Stimulated activated CD4-positive, alpha-beta T cell treated with anti-CD3 and anti-CD28 coated beads, Interleukin-4, amount 100 ng/mL, for 24 hours (primary cell): ENCODE results near the gene PXDN.

Experiments used
- DNase-seq: peaks from one replicate; pipeline ENCODE4 v3.0.0-alpha.2; 2020

Gene PXDN

DNA sequence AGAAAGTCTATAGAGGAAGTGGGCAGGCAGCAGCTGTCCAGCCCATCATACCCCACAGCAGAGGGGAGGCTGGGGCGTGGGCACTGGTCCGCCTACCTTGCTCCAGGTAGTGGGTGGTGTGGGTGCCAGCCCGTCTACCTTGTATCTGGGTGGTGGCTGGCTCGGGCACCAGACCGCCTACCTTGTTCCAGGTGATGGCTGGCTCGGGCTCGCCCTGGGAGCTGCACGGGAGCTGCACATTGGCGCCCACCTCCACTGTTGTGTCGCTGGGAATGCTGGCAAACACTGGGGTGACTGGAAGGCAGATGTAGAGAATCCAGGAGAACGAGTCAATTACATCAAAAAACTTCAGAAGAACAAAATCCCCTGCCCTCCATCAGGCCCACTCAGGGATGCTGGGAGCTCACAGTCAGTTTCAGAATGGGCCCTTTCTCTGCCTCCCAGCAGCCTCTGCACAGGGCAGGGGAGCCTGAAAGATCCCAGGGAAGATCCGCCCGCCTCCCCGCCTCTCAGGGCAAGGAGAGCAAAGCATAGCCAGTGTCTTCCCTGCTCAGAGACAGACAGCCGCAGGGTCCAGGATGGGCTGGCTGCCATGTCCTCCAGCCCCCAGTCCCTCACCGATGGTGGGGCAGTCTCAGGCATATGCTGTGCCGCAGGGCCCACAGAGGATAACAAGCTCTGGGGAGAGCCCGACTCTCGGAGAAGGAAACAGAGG, 82.3 kb downstream of the PXDN start:
- no peak for DNase-seq

DNA sequence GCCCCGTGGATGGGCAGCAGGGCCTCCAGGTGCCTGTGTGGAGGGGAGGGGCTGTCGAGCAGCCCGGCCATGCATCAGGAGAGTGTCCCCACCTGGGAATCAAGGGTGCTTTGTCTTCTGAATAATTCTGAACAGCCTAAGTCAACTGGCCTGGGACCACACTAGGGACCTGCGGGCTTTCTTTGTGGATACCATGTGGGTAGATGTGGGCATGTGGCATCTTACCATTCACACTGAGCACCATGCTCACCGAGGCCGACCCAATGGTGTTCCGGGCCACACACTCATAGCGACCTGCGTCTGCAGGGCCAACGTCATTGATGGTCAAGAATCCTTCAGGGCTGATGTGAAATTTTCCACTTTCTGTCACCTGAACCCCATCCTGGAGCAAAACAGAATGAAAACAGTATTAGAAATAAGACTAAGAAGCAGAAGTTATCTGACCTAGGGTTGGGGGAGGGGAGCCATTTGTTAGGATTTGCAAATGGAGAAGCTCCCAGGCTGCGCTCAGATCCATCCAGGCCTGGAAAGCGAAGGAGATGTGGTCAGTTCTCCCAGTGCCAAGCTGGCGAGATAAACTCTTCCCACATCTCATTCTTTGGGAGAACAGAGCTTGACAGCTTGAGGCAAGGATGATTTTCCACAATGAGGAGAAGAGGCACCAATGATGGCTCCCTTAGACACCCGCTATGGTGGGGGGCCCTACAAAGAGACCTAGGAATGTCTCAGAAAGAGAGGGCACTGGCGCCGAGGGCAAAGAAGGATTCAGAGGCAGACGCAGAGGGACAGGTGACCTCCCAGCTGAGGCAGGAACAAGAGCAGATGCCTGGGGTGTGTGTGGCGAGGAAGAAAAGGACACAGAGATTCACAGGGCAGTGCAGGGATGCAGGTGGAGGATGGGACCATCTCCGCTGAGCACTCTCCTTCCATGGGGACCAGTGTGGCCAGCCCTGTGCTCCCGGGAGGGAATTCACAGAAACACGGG, 83.4 kb downstream of the PXDN start:
- DNase-seq = no peak

GRCh38 chr2:1659951-1660565, 84.3 kb downstream of the PXDN start:
- no peak for DNase-seq

DNA sequence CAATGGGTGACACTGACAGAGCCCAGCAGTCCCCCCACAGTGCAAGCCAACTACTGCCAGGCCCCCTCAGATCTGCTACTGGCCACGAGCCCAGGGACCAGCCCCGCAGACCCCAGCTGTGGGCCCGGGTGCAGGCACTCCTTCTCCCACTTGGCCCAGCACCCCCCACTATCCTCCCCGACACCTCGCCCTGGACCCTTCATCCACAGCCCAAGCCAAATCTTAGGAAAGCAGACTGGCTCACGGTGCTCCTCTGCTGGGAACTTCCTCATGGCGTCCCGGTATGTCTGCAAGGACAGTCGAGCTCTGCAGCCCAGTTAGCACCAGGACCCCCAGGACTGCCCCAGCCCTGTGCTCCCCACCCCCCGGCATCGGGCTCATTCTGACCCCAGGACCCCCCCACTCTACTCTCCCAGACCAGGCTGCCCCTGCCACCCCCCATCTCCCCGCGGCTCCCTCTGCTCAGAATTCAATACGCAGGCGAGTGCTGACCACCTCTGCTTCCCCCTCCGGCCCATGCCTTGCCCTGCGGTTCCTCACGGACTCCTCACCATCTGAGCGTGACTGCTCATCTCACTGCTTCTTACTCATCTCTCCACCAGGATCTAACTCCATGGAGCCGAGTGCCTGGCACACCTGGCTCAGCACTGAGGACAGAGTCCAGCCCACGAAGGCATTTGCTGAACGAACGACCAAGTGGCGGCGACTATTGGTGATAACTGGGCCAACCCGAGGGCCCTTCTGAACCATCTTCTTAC, 85.7 kb downstream of the PXDN start:
- DNase-seq = no peak

GRCh38 chr2:1656961-1657841, 87.1 kb downstream of the PXDN start:
- DNase-seq = no peak

DNA sequence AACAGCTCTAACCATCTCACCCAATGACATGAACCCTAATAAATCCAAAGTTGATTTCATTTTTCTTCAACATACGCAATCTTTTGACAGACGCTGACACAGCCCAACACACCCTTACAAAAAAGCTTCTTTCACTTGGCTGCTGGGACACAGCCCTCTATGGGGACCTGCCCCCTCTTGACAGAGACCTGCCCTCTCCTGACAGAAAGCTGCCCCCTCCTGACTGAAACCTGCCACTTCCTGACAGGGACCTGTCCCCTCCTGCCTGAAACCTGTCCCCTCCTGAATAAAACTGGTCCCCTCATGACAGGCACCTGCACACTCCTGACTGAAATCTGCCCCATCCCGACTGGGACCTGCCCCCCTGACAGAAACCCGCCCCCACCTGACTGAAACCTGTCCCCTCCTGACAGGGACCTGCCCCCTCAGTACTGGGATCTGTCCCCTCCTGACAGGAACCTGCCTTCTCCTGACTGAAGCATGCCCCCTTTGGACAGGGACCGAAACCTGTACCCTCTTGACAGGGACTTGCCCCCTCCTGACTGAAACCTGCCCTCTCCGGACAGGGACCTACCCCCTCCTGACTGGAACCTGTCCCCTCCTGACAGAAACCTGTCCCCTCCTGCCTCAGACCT, 87.9 kb downstream of the PXDN start:
- DNase-seq = no peak

DNA sequence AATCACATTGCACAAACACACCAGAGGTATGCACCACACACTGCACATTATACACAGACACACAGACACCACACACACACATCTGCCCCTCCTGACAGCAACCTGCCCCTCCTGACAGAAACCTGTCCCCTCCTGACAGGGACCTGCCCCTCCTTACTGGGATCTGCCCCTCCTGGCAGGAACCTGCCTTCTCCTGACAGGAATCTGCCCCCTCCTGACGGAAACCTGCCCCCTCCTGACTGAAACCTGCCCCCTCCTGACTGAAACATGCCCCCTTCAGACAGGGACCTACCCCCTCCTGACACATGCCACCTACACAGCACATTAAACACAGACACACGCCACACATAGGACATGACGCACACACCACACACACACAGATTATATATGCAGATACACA, 88.9 kb downstream of the PXDN start:
- DNase-seq = no peak

DNA sequence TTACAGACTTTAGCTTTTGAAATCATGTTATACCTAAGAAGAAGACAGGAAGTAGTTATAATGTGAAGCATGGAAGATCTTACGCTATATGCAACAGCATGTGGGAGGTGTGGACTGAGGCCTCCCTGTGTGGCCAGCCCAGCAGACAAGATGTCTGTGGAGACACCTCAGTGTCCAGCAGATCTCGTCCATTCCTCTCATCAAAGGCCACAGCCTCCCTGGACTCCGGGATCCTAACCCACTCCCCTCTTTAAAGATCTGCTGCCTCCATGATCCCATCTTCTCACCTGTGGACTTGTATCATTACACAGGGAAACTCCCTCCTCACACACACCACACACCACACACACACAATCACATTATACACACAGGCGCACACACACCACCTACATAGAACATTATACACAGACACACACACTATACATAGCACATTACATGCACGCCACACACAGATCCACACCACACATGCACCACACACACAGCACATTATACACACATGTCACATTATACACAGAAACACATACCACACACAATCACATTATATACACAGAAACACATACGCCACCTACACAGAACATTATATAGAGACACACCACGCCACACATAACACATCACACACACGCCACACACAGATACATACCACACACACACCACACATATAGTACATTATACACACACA, 89.5 kb downstream of the PXDN start:
- DNase-seq = no peak

GRCh38 chr2:1653956-1654695, 90.2 kb downstream of the PXDN start:
- DNase-seq = no peak

- DNase-seq = no peak
Measured at GRCh38 chr2:1652034-1652790, 92.1 kb downstream of the PXDN start.

GRCh38 chr2:1651121-1652033, 92.9 kb downstream of the PXDN start:
- DNase-seq = no peak

DNA sequence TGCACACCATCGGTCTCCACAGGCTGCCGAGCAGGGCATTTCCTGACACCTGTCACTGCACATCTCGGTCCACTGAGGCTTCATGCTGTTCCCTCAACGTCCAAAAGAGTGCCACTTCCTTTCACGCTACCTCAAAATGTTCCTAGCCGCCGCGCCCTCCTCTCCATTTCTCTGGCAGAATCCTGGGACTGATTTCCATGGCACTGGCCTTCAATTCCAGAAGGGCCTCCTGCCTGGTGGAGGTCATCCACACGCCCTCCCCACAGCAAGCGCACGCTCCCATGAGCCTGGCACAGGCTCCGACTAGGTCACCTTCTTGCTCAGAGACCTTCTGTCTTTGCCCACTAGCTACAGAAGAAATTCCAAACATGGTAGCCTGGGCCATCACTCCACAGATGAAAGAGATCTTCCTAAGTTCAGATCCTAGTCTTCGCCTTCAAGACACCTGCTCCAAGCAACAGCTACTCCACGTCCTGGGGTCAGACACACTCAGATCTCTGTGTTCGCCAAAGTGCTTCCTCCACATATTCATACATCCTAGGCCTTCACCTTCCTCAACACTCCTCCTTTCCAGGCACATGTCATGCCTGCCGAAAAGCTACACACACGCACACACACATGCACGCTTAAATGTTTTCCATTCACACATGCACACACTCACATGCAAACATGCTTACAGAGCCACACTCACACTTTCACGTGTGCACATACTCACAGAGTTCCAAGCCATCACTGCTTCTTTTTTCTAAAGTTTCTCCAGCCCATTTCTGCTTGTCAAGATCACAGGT, 94.0 kb downstream of the PXDN start:
- DNase-seq = no peak

GRCh38 chr2:1649103-1650084, 94.9 kb downstream of the PXDN start:
- no peak for DNase-seq

DNA sequence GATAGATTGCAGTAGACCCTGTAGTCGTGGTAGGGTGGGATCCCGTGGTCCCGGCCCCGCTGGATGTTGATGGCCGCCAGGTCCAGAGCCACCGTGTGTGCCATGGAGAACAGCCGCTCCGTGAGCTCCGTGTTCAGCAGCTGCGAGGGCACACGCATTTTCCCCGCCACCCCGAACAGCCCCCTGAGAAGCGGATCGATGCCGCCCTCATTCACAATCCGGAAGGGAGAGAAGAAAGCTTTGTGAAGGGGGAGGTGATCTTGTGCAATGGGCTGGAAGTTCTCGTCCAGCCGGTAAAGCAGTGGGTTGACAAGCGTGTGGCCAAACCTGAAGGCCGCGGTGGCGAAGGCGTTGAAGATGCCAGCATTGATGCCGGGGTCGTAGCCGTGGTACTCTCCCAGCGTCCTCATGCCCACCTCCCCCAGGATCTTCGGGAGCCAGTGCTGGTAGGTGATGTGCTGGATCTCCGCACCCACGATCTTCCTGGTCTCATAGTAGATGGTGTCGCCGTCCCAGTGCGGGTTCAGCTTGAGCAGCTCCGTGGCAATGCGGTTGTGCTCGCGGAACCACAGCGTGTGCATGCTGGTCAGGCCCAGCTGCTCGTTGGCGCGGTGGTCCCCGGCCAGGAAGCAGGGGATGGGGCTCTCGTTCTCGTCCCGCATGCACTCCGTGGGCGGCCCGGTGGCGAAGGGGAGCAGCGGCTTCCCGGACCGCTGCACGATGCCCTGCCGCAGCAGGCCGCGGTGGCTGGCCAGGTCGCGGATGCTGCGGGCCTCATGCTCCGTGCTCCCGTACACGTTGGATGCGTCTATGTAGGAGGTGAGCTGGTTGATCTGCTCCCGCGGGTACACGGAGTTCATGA, 95.8 kb downstream of the PXDN start:
- DNase-seq = no peak
